ENCODE data around the gene NDRG2.
"Not testable (repeated sequence)": the region's sequence is repeated elsewhere in the genome, so short reads cannot be mapped to it uniquely, and the experiment has no call there.

NDRG2 gene

GRCh38 chr14:21017528-21018245 lies 7.2 kb downstream of the NDRG2 start:
- Histone ChIP-seq H3K36me3 (no peaks in the 10 kb centered on the region), H3K9me3 (no peaks in the 10 kb centered on the region), H3K27me3 (peaks cover 36% of the 10 kb centered on the region), H3K4me1 (ENCODE audit: control insufficient read depth in 1 of 2, insufficient read depth in 1 of 2, low read depth in 1 of 2, low read length in 1 of 2) (peaks cover 0 to 5% of the 10 kb centered on the region in 2 experiments), H3K4me3 (ENCODE audit: low read depth in 1 of 2, low read length in 1 of 2) (no peak overlapping the region), H3K27ac (no peak overlapping the region)
- no peak for TF ChIP-seq CTCF (IDR thresholded peaks at IDR 0.05)

- peaks cover 35% of the 10 kb centered on the region for H3K27me3 ChIP-seq
- no peak overlapping the region for H3K4me3 ChIP-seq (ENCODE audit: low read depth in 1 of 2, low read length in 1 of 2)
- no peak overlapping the region for H3K27ac ChIP-seq
- TF ChIP-seq CTCF (IDR thresholded peaks at IDR 0.05), result no peak
- no peaks in the 10 kb centered on the region for H3K9me3 ChIP-seq
- H3K4me1 ChIP-seq (ENCODE audit: control insufficient read depth in 1 of 2, insufficient read depth in 1 of 2, low read depth in 1 of 2, low read length in 1 of 2), result peaks cover 0 to 5% of the 10 kb centered on the region in 2 experiments
- no peaks in the 10 kb centered on the region for H3K36me3 ChIP-seq
Measured at GRCh38 chr14:21016413-21017190, 8.3 kb downstream of the NDRG2 start.

GRCh38 chr14:21015312-21015711 lies 9.5 kb downstream of the NDRG2 start:
- Histone ChIP-seq H3K4me1 (ENCODE audit: control insufficient read depth in 1 of 2, insufficient read depth in 1 of 2, low read depth in 1 of 2, low read length in 1 of 2) (peaks cover 0 to 5% of the 10 kb centered on the region in 2 experiments), H3K27me3 (peaks cover 31% of the 10 kb centered on the region), H3K27ac (no peak overlapping the region), H3K4me3 (ENCODE audit: low read depth in 1 of 2, low read length in 1 of 2) (no peak overlapping the region), H3K9me3 (no peaks in the 10 kb centered on the region), H3K36me3 (no peaks in the 10 kb centered on the region)
- TF ChIP-seq CTCF (IDR thresholded peaks at IDR 0.05), result no peak

GRCh38 chr14:21014761-21015190 lies 10.1 kb downstream of the NDRG2 start:
- H3K4me1 ChIP-seq (ENCODE audit: control insufficient read depth in 1 of 2, insufficient read depth in 1 of 2, low read depth in 1 of 2, low read length in 1 of 2), result peaks cover 0 to 5% of the 10 kb centered on the region in 2 experiments
- H3K36me3 ChIP-seq, result no peaks in the 10 kb centered on the region
- peak; percentile 72 for TF ChIP-seq CTCF (IDR thresholded peaks at IDR 0.05)
- H3K27me3 ChIP-seq, result peaks cover 31% of the 10 kb centered on the region
- H3K9me3 ChIP-seq, result no peaks in the 10 kb centered on the region
- no peak overlapping the region for H3K4me3 ChIP-seq (ENCODE audit: low read depth in 1 of 2, low read length in 1 of 2)
- H3K27ac ChIP-seq, result no peak overlapping the region

- no peak overlapping the region for H3K27ac ChIP-seq
- peaks cover 27% of the 10 kb centered on the region for H3K27me3 ChIP-seq
- H3K36me3 ChIP-seq, result no peaks in the 10 kb centered on the region
- peaks cover 0 to 5% of the 10 kb centered on the region in 2 experiments for H3K4me1 ChIP-seq (ENCODE audit: control insufficient read depth in 1 of 2, insufficient read depth in 1 of 2, low read depth in 1 of 2, low read length in 1 of 2)
- no peaks in the 10 kb centered on the region for H3K9me3 ChIP-seq
- H3K4me3 ChIP-seq (ENCODE audit: low read depth in 1 of 2, low read length in 1 of 2), result no peak overlapping the region
- TF ChIP-seq CTCF (IDR thresholded peaks at IDR 0.05), result no peak
Measured at GRCh38 chr14:21011136-21011535, 13.7 kb downstream of the NDRG2 start.

GRCh38 chr14:21009721-21010120 lies 15.1 kb downstream of the NDRG2 start:
- H3K27me3 ChIP-seq, result peaks cover 27% of the 10 kb centered on the region
- H3K4me1 ChIP-seq (ENCODE audit: control insufficient read depth in 1 of 2, insufficient read depth in 1 of 2, low read depth in 1 of 2, low read length in 1 of 2); H3K4me3 ChIP-seq (ENCODE audit: low read depth in 1 of 2, low read length in 1 of 2); H3K36me3 ChIP-seq; H3K27ac ChIP-seq; H3K9me3 ChIP-seq: not testable (repeated sequence)
